Small intestine (tissue), 7 donors: ENCODE results near the gene TJP3. TPM values are rescaled to one million over a fixed set of nuclear protein-coding genes. Genes with fewer than 3 reads are reported as not detected.

Experiments used
- DNase-seq, 2 donors: peaks; one replicate each; pipeline versions ENCODE4 v3.0.0 to v3.0.0-alpha.2; 2013
- FAIRE-seq: peaks from 2 replicates; lab custom pipeline; 2012; peaks lifted over from hg19 to GRCh38; lab: Jason Lieb, UNC
- H3K27ac ChIP-seq, 3 donors: one replicate each; pipeline ENCODE4 v1.5.1; 2013; ENCODE audit warnings: low read length in 2 of 3, mild to moderate bottlenecking in 2 of 3, control low read depth in 1 of 3, inconsistent platforms in 1 of 3, low read depth in 1 of 3, moderate library complexity in 1 of 3
- H3K27me3 ChIP-seq, 3 donors: one replicate each; pipeline ENCODE4 v1.6.1; 2013; ENCODE audit warnings: low read length in 3 of 3, inconsistent platforms in 1 of 3; ENCODE audit not compliant: control insufficient read depth in 3 of 3, insufficient read depth in 3 of 3
- H3K36me3 ChIP-seq, 3 donors: one replicate each; pipeline ENCODE4 v1.6.1; 2013; ENCODE audit warnings: low read length in 3 of 3, inconsistent platforms in 1 of 3, low read depth in 1 of 3, mild to moderate bottlenecking in 1 of 3, moderate library complexity in 1 of 3; ENCODE audit not compliant: control insufficient read depth in 3 of 3, insufficient read depth in 2 of 3
- H3K4me1 ChIP-seq, 3 donors: one replicate each; pipeline ENCODE4 v1.6.1; 2013; ENCODE audit warnings: low read length in 2 of 3, inconsistent platforms in 1 of 3, low read depth in 1 of 3, mild to moderate bottlenecking in 1 of 3, moderate library complexity in 1 of 3; ENCODE audit not compliant: control insufficient read depth in 3 of 3, insufficient read depth in 2 of 3
- H3K4me3 ChIP-seq, 3 donors: one replicate each; pipeline ENCODE4 v1.5.1; 2013; ENCODE audit warnings: low read length in 3 of 3, control low read depth in 1 of 3, inconsistent platforms in 1 of 3, low read depth in 1 of 3, mild to moderate bottlenecking in 1 of 3, moderate library complexity in 1 of 3
- H3K9me3 ChIP-seq, 2 donors: one replicate each; pipeline ENCODE4 v1.6.1; 2013; ENCODE audit warnings: low read depth in 1 of 2, low read length in 1 of 2; ENCODE audit not compliant: control insufficient read depth in 2 of 2, insufficient read depth in 1 of 2
- WGBS, 3 donors: extraction: QIAGEN DNeasy Blood & Tissue Kit; methylation state at CpG; one replicate each; pipeline ENCODE4 v1.1.7; 2013; 5-methylcytosine and 5-hydroxymethylcytosine counted together
- polyA plus RNA-seq, 4 donors: library from polyadenylated mRNA; stranded (reverse) in 3 of 4; unstranded in 1 of 4; fragments of 200-250 nt in 3 of 4; fragments of 120-200 nt in 1 of 4; gene quantifications; one replicate each; pipeline versions ENCODE4 v1.2.1 to v1.2.3, GENCODE V29; 2013
- donor health status: healthy with polysubstance abuse.
- donor health status: control.
- donor health status: control.
- donor health status: Bipolar disorder and iron deficiency.
- donor health status: healthy.

The TJP3 gene
- polyA plus RNA-seq, 4 donors, result 74.5 to 385 (median 188) TPM

- Histone ChIP-seq H3K4me1 (peaks cover 0 to 33% (median 6%) of the 10 kb centered on the region in 3 donors), H3K36me3 (peaks cover 0 to 17% (median 0%) of the 10 kb centered on the region in 3 donors), H3K27me3 (peaks cover 0 to 1% (median 0%) of the 10 kb centered on the region in 3 donors), H3K4me3 (peak overlapping the region in 2 of 3 donors; percentile 63 to 71), H3K9me3 (no peaks in the 10 kb centered on the region), H3K27ac (peak overlapping the region; percentile 93 to 96 (median 94))
- 13 to 31% (median 14%) methylated on average over 20 of the region's 20 CpGs for WGBS, 3 donors
- DNase-seq, result peak; percentile 97 to 100
- FAIRE-seq, result no peak
Measured at GRCh38 chr19:3710265-3710812, 2.2 kb downstream of the TJP3 start.

- WGBS, 3 donors, result 23 to 38% (median 31%) methylated on average over 23 of the region's 23 CpGs
Measured at GRCh38 chr19:3712663-3713611, 4.8 kb downstream of the TJP3 start.

GRCh38 chr19:3716147-3716668, 8.0 kb downstream of the TJP3 start:
- no peak overlapping the region for H3K4me3 ChIP-seq
- H3K36me3 ChIP-seq, result peaks cover 0 to 33% (median 0%) of the 10 kb centered on the region in 3 donors
- H3K27ac ChIP-seq, result peak overlapping the region in 1 of 3 donors; percentile 67
- no peaks in the 10 kb centered on the region for H3K9me3 ChIP-seq
- H3K4me1 ChIP-seq, result peaks cover 0 to 33% (median 6%) of the 10 kb centered on the region in 3 donors
- H3K27me3 ChIP-seq, result no peaks in the 10 kb centered on the region
- FAIRE-seq (no peak), DNase-seq (peak in 1 of 2 donors; percentile 74)
- 51 to 78% (median 60%) methylated on average over 16 of the region's 16 CpGs for whole genome bisulfite sequencing, 3 donors

More at GRCh38 chr19:3712663-3713611, 4.8 kb downstream of the TJP3 start:
- Histone ChIP-seq H3K4me1 (peaks cover 0 to 29% (median 6%) of the 10 kb centered on the region in 3 donors), H3K36me3 (peaks cover 0 to 31% (median 0%) of the 10 kb centered on the region in 3 donors), H3K4me3 (peak overlapping the region in 1 of 3 donors; percentile 33), H3K9me3 (no peaks in the 10 kb centered on the region), H3K27ac (peak overlapping the region; percentile 79 to 86 (median 81)), H3K27me3 (peaks cover 0 to 1% (median 0%) of the 10 kb centered on the region in 3 donors)
- DNase-seq, result peak; percentile 79 to 92
- FAIRE-seq, result no peak

- peaks cover 0 to 21% (median 0%) of the 10 kb centered on the region in 3 donors for H3K4me1 ChIP-seq
- H3K27ac ChIP-seq, result peak overlapping the region; percentile 78 to 95 (median 90)
- H3K4me3 ChIP-seq, result peak overlapping the region in 1 of 3 donors; percentile 12
- H3K27me3 ChIP-seq, result peaks cover 0 to 5% (median 3%) of the 10 kb centered on the region in 3 donors
- peaks cover 0 to 19% (median 0%) of the 10 kb centered on the region in 3 donors for H3K36me3 ChIP-seq
- DNase-seq (no peak), FAIRE-seq (no peak)
- no peaks in the 10 kb centered on the region for H3K9me3 ChIP-seq
- WGBS, 3 donors, result 79 to 93% (median 90%) methylated on average over 4 of the region's 4 CpGs
Measured at GRCh38 chr19:3719868-3720267, 11.7 kb downstream of the TJP3 start.

GRCh38 chr19:3720349-3720917, 12.2 kb downstream of the TJP3 start:
- Histone ChIP-seq H3K4me1 (peaks cover 0 to 21% (median 0%) of the 10 kb centered on the region in 3 donors), H3K4me3 (peak overlapping the region in 2 of 3 donors; percentile 12 to 74), H3K27me3 (peaks cover 0 to 5% (median 3%) of the 10 kb centered on the region in 3 donors), H3K9me3 (no peaks in the 10 kb centered on the region), H3K27ac (peak overlapping the region; percentile 84 to 95 (median 90)), H3K36me3 (peaks cover 0 to 16% (median 0%) of the 10 kb centered on the region in 3 donors)
- peak; percentile 96 to 99 for DNase-seq
- WGBS, 3 donors, result 7 to 21% (median 14%) methylated on average over 9 of the region's 9 CpGs
- no peak for FAIRE-seq

GRCh38 chr19:3721131-3721886, 13.1 kb downstream of the TJP3 start:
- Histone ChIP-seq H3K27me3 (peaks cover 0 to 5% (median 3%) of the 10 kb centered on the region in 3 donors), H3K36me3 (peaks cover 0 to 14% (median 0%) of the 10 kb centered on the region in 3 donors), H3K9me3 (no peaks in the 10 kb centered on the region), H3K4me1 (peaks cover 0 to 25% (median 0%) of the 10 kb centered on the region in 3 donors), H3K4me3 (peak overlapping the region; percentile 56 to 74 (median 66)), H3K27ac (peak overlapping the region; percentile 86 to 95 (median 92))
- DNase-seq, result peak; percentile 97 to 98
- WGBS, 3 donors, result 2 to 15% (median 7%) methylated on average over 43 to 46 of the region's 46 CpGs
- no peak for FAIRE-seq

- FAIRE-seq, result no peak
- peak overlapping the region; percentile 74 to 86 (median 85) for H3K27ac ChIP-seq
- peaks cover 0 to 5% (median 3%) of the 10 kb centered on the region in 3 donors for H3K27me3 ChIP-seq
- no peak for DNase-seq
- peak overlapping the region; percentile 56 to 74 (median 66) for H3K4me3 ChIP-seq
- H3K9me3 ChIP-seq, result no peaks in the 10 kb centered on the region
- WGBS, 3 donors, result 1 to 4% (median 3%) methylated on average over 23 to 26 of the region's 26 CpGs
- H3K36me3 ChIP-seq, result peaks cover 0 to 11% (median 0%) of the 10 kb centered on the region in 3 donors
- peaks cover 0 to 25% (median 0%) of the 10 kb centered on the region in 3 donors for H3K4me1 ChIP-seq
Measured at GRCh38 chr19:3721887-3722442, 13.8 kb downstream of the TJP3 start.
